ENCODE results near the gene RCL1.

- TF ChIP-seq, protein P1, sequence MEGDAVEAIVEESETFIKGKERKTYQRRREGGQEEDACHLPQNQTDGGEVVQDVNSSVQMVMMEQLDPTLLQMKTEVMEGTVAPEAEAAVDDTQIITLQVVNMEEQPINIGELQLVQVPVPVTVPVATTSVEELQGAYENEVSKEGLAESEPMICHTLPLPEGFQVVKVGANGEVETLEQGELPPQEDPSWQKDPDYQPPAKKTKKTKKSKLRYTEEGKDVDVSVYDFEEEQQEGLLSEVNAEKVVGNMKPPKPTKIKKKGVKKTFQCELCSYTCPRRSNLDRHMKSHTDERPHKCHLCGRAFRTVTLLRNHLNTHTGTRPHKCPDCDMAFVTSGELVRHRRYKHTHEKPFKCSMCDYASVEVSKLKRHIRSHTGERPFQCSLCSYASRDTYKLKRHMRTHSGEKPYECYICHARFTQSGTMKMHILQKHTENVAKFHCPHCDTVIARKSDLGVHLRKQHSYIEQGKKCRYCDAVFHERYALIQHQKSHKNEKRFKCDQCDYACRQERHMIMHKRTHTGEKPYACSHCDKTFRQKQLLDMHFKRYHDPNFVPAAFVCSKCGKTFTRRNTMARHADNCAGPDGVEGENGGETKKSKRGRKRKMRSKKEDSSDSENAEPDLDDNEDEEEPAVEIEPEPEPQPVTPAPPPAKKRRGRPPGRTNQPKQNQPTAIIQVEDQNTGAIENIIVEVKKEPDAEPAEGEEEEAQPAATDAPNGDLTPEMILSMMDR (IDR thresholded peaks at IDR 0.05), result no peak
- no peak for TF ChIP-seq POLR2A (IDR thresholded peaks at IDR 0.05)
Observed at GRCh38 chr9:4798281-4799032, 5.7 kb downstream of the RCL1 start.
